Endodermal cell (in vitro differentiated cells): ENCODE results near the gene SPON1. TPM values are rescaled to one million over a fixed set of nuclear protein-coding genes. Genes with fewer than 3 reads are reported as not detected.
"Not testable (repeated sequence)": the region's sequence is repeated elsewhere in the genome, so short reads cannot be mapped to it uniquely, and the experiment has no call there.

Source experiments
- DNase-seq: peaks from one replicate; pipeline ENCODE4 v3.0.0-alpha.2; 2017
- H3K27ac ChIP-seq: 2 replicates; pipeline ENCODE4 v1.5.1; 2013; ENCODE audit warnings: mild to moderate bottlenecking, low read depth, low read length, moderate library complexity
- H3K27me3 ChIP-seq: 2 replicates; pipeline ENCODE4 v1.6.1; 2013; ENCODE audit warnings: mild to moderate bottlenecking, low read length, moderate library complexity; ENCODE audit not compliant: insufficient read depth, control insufficient read depth, poor library complexity, severe bottlenecking
- H3K36me3 ChIP-seq: 2 replicates; pipeline ENCODE4 v1.7.0; 2013; ENCODE audit warnings: mild to moderate bottlenecking, low read length, moderate library complexity; ENCODE audit not compliant: control insufficient read depth, insufficient read depth
- H3K4me1 ChIP-seq: one replicate; pipeline ENCODE4 v1.7.0; 2013; ENCODE audit warnings: low read length; ENCODE audit not compliant: control insufficient read depth, insufficient read depth
- H3K4me3 ChIP-seq: 2 replicates; pipeline ENCODE4 v1.5.1; 2013; ENCODE audit warnings: mild to moderate bottlenecking, low read length, moderate library complexity
- H3K9ac ChIP-seq: 2 replicates; pipeline ENCODE4 v1.6.1; 2013; ENCODE audit warnings: mild to moderate bottlenecking, low read length, moderate library complexity; ENCODE audit not compliant: poor library complexity, severe bottlenecking; ENCODE audit errors: extremely low read depth
- H3K9me3 ChIP-seq: 2 replicates; pipeline ENCODE4 v1.6.1; 2013; ENCODE audit warnings: mild to moderate bottlenecking, low read length, moderate library complexity; ENCODE audit not compliant: control insufficient read depth
- H3K27ac Mint-ChIP-seq: 2 replicates; pipeline ENCODE4 v1.8.0; 2020; ENCODE audit warnings: mixed read lengths
- H3K27me3 Mint-ChIP-seq: 2 replicates; pipeline ENCODE4 v1.8.0; 2021; ENCODE audit warnings: mild to moderate bottlenecking, mixed read lengths; ENCODE audit not compliant: insufficient read depth
- H3K36me3 Mint-ChIP-seq: 2 replicates; pipeline ENCODE4 v1.8.0; 2020; ENCODE audit warnings: low read depth, mixed read lengths
- H3K4me1 Mint-ChIP-seq: 2 replicates; pipeline ENCODE4 v1.8.0; 2020; ENCODE audit warnings: mixed read lengths
- H3K4me3 Mint-ChIP-seq: 2 replicates; pipeline ENCODE4 v1.8.0; 2020; ENCODE audit warnings: mild to moderate bottlenecking, moderate library complexity, mixed read lengths
- H3K9me3 Mint-ChIP-seq: 2 replicates; pipeline ENCODE4 v1.8.0; 2020; ENCODE audit warnings: mild to moderate bottlenecking, mixed read lengths
- CTCF ChIP-seq: fragments of 200-600 bp; sonication (generic); conservative IDR thresholded peaks from 2 replicates; pipeline ENCODE4 v1.5.0; 2021; ENCODE audit warnings: antibody characterized with exemption, mild to moderate bottlenecking
- WGBS, 2 experiments: methylation state at CpG; one replicate each; pipeline versions ENCODE4 v1.1.5 to v1.1.7; 2013; ENCODE audit warnings: missing lambda C conversion rate in 2 of 2, mixed read lengths in 1 of 2; ENCODE audit not compliant: insufficient coverage in 1 of 2, insufficient read length in 1 of 2; 5-methylcytosine and 5-hydroxymethylcytosine counted together
- total RNA-seq, 2 donors: library from RNA; stranded (reverse); fragmentation: NEBNext Ultra II Directional in 1 of 2; extraction: Animal tissue kit (Norgen Biotek cat#: 25700) in 1 of 2; gene quantifications; 2 replicates in 1 of 2; 3 replicates in 1 of 2; pipeline ENCODE4 v1.2.1, GENCODE V29; 2021

SPON1 gene
- total RNA-seq, 2 donors from 2014 or later = 0.13 to 1.6 TPM

- Mint-ChIP-seq H3K4me1 (peaks cover 7% of the 10 kb centered on the region), H3K36me3 (no peaks in the 10 kb centered on the region), H3K9me3 (peaks cover 6% of the 10 kb centered on the region), H3K27me3 (no peaks in the 10 kb centered on the region), H3K27ac (no peak overlapping the region), H3K4me3 (no peak overlapping the region)
- Histone ChIP-seq H3K27ac (peak overlapping the region; percentile 3), H3K9me3 (no peaks in the 10 kb centered on the region), H3K27me3 (no peaks in the 10 kb centered on the region), H3K4me3 (no peak overlapping the region), H3K4me1 (no peaks in the 10 kb centered on the region), H3K36me3 (no peaks in the 10 kb centered on the region), H3K9ac (no peak overlapping the region)
- DNase-seq = no peak
- TF ChIP-seq CTCF = no peak
- WGBS, 2 experiments = 59 to 85% methylated on average over 3 of the region's 3 CpGs
These were observed 33.1 kb upstream of the SPON1 start for GRCh38 chr11:13929395-13929891.

- DNase-seq = no peak
- H3K9me3 ChIP-seq = no peaks in the 10 kb centered on the region
- no peaks in the 10 kb centered on the region for H3K36me3 ChIP-seq
- Mint-ChIP-seq H3K9me3 (peaks cover 13% of the 10 kb centered on the region), H3K27ac (no peak overlapping the region), H3K4me3 (no peak overlapping the region), H3K36me3 (no peaks in the 10 kb centered on the region), H3K4me1 (peaks cover 7% of the 10 kb centered on the region), H3K27me3 (no peaks in the 10 kb centered on the region)
- TF ChIP-seq CTCF = no peak
- no peak overlapping the region for H3K9ac ChIP-seq
- H3K27me3 ChIP-seq = no peaks in the 10 kb centered on the region
- H3K4me1 ChIP-seq = no peaks in the 10 kb centered on the region
- WGBS, 2 experiments = 87 to 93% methylated on average over 2 to 4 of the region's 4 CpGs
- no peak overlapping the region for H3K4me3 ChIP-seq
- no peak overlapping the region for H3K27ac ChIP-seq
These were observed 31.2 kb upstream of the SPON1 start for GRCh38 chr11:13931356-13931755.

GRCh38 chr11:13937154-13937553 lies 25.4 kb upstream of the SPON1 start:
- not testable (repeated sequence) for H3K4me1 ChIP-seq, H3K4me3 ChIP-seq, DNase-seq, H3K27me3 Mint-ChIP-seq, H3K4me3 Mint-ChIP-seq, H3K4me1 Mint-ChIP-seq, H3K36me3 ChIP-seq, H3K27ac ChIP-seq, H3K36me3 Mint-ChIP-seq, H3K9ac ChIP-seq, H3K9me3 ChIP-seq, H3K27ac Mint-ChIP-seq, H3K27me3 ChIP-seq
- 60 to 77% methylated on average over 2 to 3 of the region's 4 CpGs for WGBS, 2 experiments
- H3K9me3 Mint-ChIP-seq = peaks cover 47% of the 10 kb centered on the region

GRCh38 chr11:13938829-13939228 lies 23.7 kb upstream of the SPON1 start:
- H3K4me1 Mint-ChIP-seq, H3K9me3 ChIP-seq, H3K36me3 ChIP-seq, DNase-seq, H3K4me1 ChIP-seq, H3K27ac ChIP-seq, H3K27me3 ChIP-seq, H3K36me3 Mint-ChIP-seq, H3K9ac ChIP-seq, H3K27me3 Mint-ChIP-seq, H3K27ac Mint-ChIP-seq, H3K4me3 Mint-ChIP-seq, H3K4me3 ChIP-seq: not testable (repeated sequence)
- 85 to 86% methylated on average over 6 to 10 of the region's 10 CpGs for WGBS, 2 experiments
- peaks cover 47% of the 10 kb centered on the region for H3K9me3 Mint-ChIP-seq
